Measurements from ENCODE around the gene C2CD2. TPM values are rescaled to one million over a fixed set of nuclear protein-coding genes. Genes with fewer than 3 reads are reported as not detected.
A peak's percentile ranks its signal among the peaks of the same experiment; 100 is the strongest.

C2CD2 gene
- polyA plus RNA-seq, 1 of the 3 experiments (the other 2 are of a cell fraction) = 9.7 TPM

DNA sequence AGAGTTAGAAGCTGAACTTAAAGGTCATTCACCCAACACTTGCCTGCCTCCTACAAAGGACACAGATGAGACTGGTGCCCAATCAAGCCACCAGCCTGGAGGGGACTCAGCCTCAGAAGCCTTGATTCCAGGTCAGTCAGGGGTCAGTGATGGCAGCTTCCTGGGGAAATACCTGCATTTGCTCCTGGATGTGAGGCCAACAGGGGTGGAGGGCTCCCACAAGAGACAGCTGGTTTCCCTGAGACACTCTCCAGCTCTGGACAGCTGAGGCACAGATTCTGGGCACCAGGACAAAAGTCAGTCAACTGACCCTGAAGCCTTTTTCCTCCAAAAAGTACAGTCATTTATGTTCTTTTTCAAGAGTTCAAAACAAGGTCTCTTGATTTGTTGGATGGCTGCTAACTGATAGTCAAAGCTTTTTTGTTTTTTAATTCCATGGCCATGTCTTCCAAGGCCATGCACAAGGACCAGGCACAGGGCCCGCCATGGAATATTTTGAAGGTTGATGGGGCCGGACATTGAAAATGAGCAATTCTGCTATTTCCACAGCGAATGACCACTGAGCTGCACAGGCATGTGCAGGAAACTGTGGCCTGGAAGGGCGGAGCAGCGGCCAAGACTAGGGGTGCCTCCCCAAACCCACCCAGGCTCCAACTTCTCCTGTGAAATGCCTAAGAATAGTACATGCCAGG is 1.8 kb downstream of the C2CD2 start:
- Histone ChIP-seq H3K4me2 (peak overlapping the region; percentile 95), H3K36me3 (replicated peaks in 1 of 2; ENCODE audit: control insufficient read depth in 1 of 2, insufficient read depth in 2 of 2, low read length in 1 of 2) (no peaks in the 10 kb centered on the region), H3K9ac (no peak overlapping the region), H2AFZ (ENCODE audit: low read depth) (no peak overlapping the region), H4K20me1 (ENCODE audit: insufficient read depth) (0 out of 2 replicates have a peak, but pooled peaks cover 4% of the 10 kb centered on the region), H3K4me3 (ENCODE audit: low read depth in 2 of 2, low read length in 1 of 2) (peak overlapping the region in 1 of 2 experiments; percentile 67; a peak in 2 of 4 replicates), H3F3A (replicated peaks; ENCODE audit: insufficient read depth) (peaks cover 14% of the 10 kb centered on the region), H3K79me2 (ENCODE audit: insufficient read depth) (peaks cover 50% of the 10 kb centered on the region), H3K27me3 (ENCODE audit: insufficient read depth) (no peaks in the 10 kb centered on the region), H3K4me1 (ENCODE audit: control insufficient read depth in 1 of 2, insufficient read depth in 2 of 2, low read depth in 1 of 2, low read length in 1 of 2) (peaks cover 23 to 25% of the 10 kb centered on the region in 2 experiments; a peak in 3 of 4 replicates), H3K9me2 (no peaks in the 10 kb centered on the region), H3K9me3 (no peaks in the 10 kb centered on the region), H3K27ac (ENCODE audit: low read depth in 2 of 2, low read length in 1 of 2) (no peak overlapping the region)
- TF ChIP-seq TEAD4 (IDR thresholded peaks at IDR 0.05; ENCODE audit: borderline replicate concordance, insufficient read depth) (no peak), PBX3 (IDR thresholded peaks at IDR 0.05) (no peak), GATA2 (CRISPR knock-in tag; IDR thresholded peaks at IDR 0.05) (no peak), TCF12 (IDR thresholded peaks at IDR 0.05) (no peak), ZBTB33 (IDR thresholded peaks at IDR 0.05; ENCODE audit: borderline replicate concordance, low read depth) (no peak), FOXJ3 (CRISPR knock-in tag; IDR thresholded peaks at IDR 0.05) (no peak), ELF1 (IDR thresholded peaks at IDR 0.05) (no peak), JUND (IDR thresholded peaks at IDR 0.05) (no peak), NFIC (IDR thresholded peaks at IDR 0.05; ENCODE audit: borderline replicate concordance) (no peak), SIN3A (IDR thresholded peaks at IDR 0.05; ENCODE audit: borderline replicate concordance, low read depth, low read length) (no peak), RCOR1 (IDR thresholded peaks at IDR 0.05; ENCODE audit: low read length) (no peak), RFX5 (IDR thresholded peaks at IDR 0.05; ENCODE audit: low read length) (no peak), RXRA (IDR thresholded peaks at IDR 0.05; ENCODE audit: borderline replicate concordance, low read depth) (no peak), EP300 (IDR thresholded peaks at IDR 0.05; ENCODE audit: borderline replicate concordance in 1 of 2, low read depth in 1 of 2, low read length in 1 of 2) (no peak), EZH2phosphoT487 (IDR thresholded peaks at IDR 0.05; ENCODE audit: borderline replicate concordance, low read depth) (no peak)
- TF ChIP-seq, protein P1, sequence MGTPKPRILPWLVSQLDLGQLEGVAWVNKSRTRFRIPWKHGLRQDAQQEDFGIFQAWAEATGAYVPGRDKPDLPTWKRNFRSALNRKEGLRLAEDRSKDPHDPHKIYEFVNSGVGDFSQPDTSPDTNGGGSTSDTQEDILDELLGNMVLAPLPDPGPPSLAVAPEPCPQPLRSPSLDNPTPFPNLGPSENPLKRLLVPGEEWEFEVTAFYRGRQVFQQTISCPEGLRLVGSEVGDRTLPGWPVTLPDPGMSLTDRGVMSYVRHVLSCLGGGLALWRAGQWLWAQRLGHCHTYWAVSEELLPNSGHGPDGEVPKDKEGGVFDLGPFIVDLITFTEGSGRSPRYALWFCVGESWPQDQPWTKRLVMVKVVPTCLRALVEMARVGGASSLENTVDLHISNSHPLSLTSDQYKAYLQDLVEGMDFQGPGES (IDR thresholded peaks at IDR 0.05; ENCODE audit: low read depth, low read length) = no peak
- DNase-seq = no peak
- CTCF ChIA-PET = interaction anchor here (1.1 to 1.7 kb wide), 2 partner anchors 135 to 166 kb away, joined by 3 to 5 read pairs; no protein-coding TSS in a partner anchor
- POLR2A ChIA-PET = interaction anchor here (1.6 kb wide), 1 partner anchor 11 kb away, joined by 3 read pairs; no protein-coding TSS in a partner anchor
- WGBS (ENCODE audit: low lambda C conversion rate) = 98% methylated on average over 5 of the region's 5 CpGs
